ENCODE results near the gene FREM1. TPM values are rescaled to one million over a fixed set of nuclear protein-coding genes. Genes with fewer than 3 reads are reported as not detected.

The FREM1 gene
- polyA plus RNA-seq, 1 donor from 2014 or later = 2.3 TPM

- H4K20me1 ChIP-seq (ENCODE audit: insufficient read depth) = no peaks in the 10 kb centered on the region
- no peaks in the 10 kb centered on the region for H3K27me3 ChIP-seq (ENCODE audit: insufficient read depth, low read depth, low read length)
- no peak overlapping the region for H3K9ac ChIP-seq (ENCODE audit: low read length)
- H3K36me3 ChIP-seq (ENCODE audit: insufficient read depth, low read length) = no peaks in the 10 kb centered on the region
- no peak overlapping the region for H3K4me3 ChIP-seq (ENCODE audit: low read length)
- TF ChIP-seq RAD21 (conservative IDR thresholded peaks at IDR 0.05) = no peak
- TF ChIP-seq POLR2AphosphoS5 (IDR thresholded peaks at IDR 0.05) = no peak
- no peak for TF ChIP-seq SMC3 (conservative IDR thresholded peaks at IDR 0.05; ENCODE audit: poor library complexity)
- TF ChIP-seq REST (IDR thresholded peaks at IDR 0.05; ENCODE audit: borderline replicate concordance) = no peak
- no peak for TF ChIP-seq MXI1 (conservative IDR thresholded peaks at IDR 0.05; ENCODE audit: poor library complexity, severe bottlenecking)
- TF ChIP-seq CTCF (IDR thresholded peaks at IDR 0.05; ENCODE audit: poor library complexity, severe bottlenecking) = no peak
- TF ChIP-seq TAF1 (IDR thresholded peaks at IDR 0.05; ENCODE audit: low read depth) = no peak
- no peak for TF ChIP-seq EZH2 (IDR thresholded peaks at IDR 0.05; ENCODE audit: borderline replicate concordance, insufficient read depth, low read length, poor library complexity, severe bottlenecking)
- TF ChIP-seq EP300 (conservative IDR thresholded peaks at IDR 0.05; ENCODE audit: poor library complexity, severe bottlenecking) = no peak
- H3K9me2 ChIP-seq (ENCODE audit: insufficient read depth, low read length) = no peaks in the 10 kb centered on the region
- no peaks in the 10 kb centered on the region for H3K79me2 ChIP-seq (replicated peaks; ENCODE audit: insufficient read depth, low read length)
- H3K27ac ChIP-seq (ENCODE audit: low read length) = no peak overlapping the region
- H3K9me3 ChIP-seq (ENCODE audit: low read length) = no peaks in the 10 kb centered on the region
- no peaks in the 10 kb centered on the region for H3F3A ChIP-seq (ENCODE audit: insufficient read depth, low read length, poor library complexity, severe bottlenecking)
- no peak overlapping the region for H3K4me2 ChIP-seq (ENCODE audit: low read length)
- H2AFZ ChIP-seq (ENCODE audit: low read depth, low read length) = no peak overlapping the region
These were observed 85.7 kb downstream of the FREM1 start for GRCh38 chr9:14824481-14824880.

GRCh38 chr9:14823800-14824199 is 86.4 kb downstream of the FREM1 start:
- Histone ChIP-seq H3K79me2 (replicated peaks; ENCODE audit: insufficient read depth, low read length) (no peaks in the 10 kb centered on the region), H4K20me1 (ENCODE audit: insufficient read depth) (no peaks in the 10 kb centered on the region), H3K9me3 (ENCODE audit: low read length) (no peaks in the 10 kb centered on the region)

More at GRCh38 chr9:14823800-14824199, 86.4 kb downstream of the FREM1 start:
- Histone ChIP-seq H3K9me2 (ENCODE audit: insufficient read depth, low read length) (no peaks in the 10 kb centered on the region), H3K27ac (ENCODE audit: low read length) (no peak overlapping the region), H3K36me3 (ENCODE audit: insufficient read depth, low read length) (no peaks in the 10 kb centered on the region), H3K27me3 (ENCODE audit: insufficient read depth, low read depth, low read length) (no peaks in the 10 kb centered on the region), H3K9ac (ENCODE audit: low read length) (no peak overlapping the region), H3K4me2 (ENCODE audit: low read length) (no peak overlapping the region), H3K4me3 (ENCODE audit: low read length) (no peak overlapping the region), H2AFZ (ENCODE audit: low read depth, low read length) (no peak overlapping the region), H3F3A (ENCODE audit: insufficient read depth, low read length, poor library complexity, severe bottlenecking) (no peaks in the 10 kb centered on the region)
- no peak for TF ChIP-seq POLR2AphosphoS5 (IDR thresholded peaks at IDR 0.05)
- TF ChIP-seq SMC3 (conservative IDR thresholded peaks at IDR 0.05; ENCODE audit: poor library complexity) = no peak
- no peak for TF ChIP-seq EP300 (conservative IDR thresholded peaks at IDR 0.05; ENCODE audit: poor library complexity, severe bottlenecking)
- TF ChIP-seq REST (IDR thresholded peaks at IDR 0.05; ENCODE audit: borderline replicate concordance) = no peak
- no peak for TF ChIP-seq TAF1 (IDR thresholded peaks at IDR 0.05; ENCODE audit: low read depth)
- no peak for TF ChIP-seq EZH2 (IDR thresholded peaks at IDR 0.05; ENCODE audit: borderline replicate concordance, insufficient read depth, low read length, poor library complexity, severe bottlenecking)
- TF ChIP-seq CTCF (IDR thresholded peaks at IDR 0.05; ENCODE audit: poor library complexity, severe bottlenecking) = no peak
- TF ChIP-seq MXI1 (conservative IDR thresholded peaks at IDR 0.05; ENCODE audit: poor library complexity, severe bottlenecking) = no peak
- TF ChIP-seq RAD21 (conservative IDR thresholded peaks at IDR 0.05) = no peak

All from neural cell (in vitro differentiated cells).